Measurements from ENCODE around the gene RHBDF1.
"Not testable (repeated sequence)": the region's sequence is repeated elsewhere in the genome, so short reads cannot be mapped to it uniquely, and the experiment has no call there.

Gene RHBDF1

DNA sequence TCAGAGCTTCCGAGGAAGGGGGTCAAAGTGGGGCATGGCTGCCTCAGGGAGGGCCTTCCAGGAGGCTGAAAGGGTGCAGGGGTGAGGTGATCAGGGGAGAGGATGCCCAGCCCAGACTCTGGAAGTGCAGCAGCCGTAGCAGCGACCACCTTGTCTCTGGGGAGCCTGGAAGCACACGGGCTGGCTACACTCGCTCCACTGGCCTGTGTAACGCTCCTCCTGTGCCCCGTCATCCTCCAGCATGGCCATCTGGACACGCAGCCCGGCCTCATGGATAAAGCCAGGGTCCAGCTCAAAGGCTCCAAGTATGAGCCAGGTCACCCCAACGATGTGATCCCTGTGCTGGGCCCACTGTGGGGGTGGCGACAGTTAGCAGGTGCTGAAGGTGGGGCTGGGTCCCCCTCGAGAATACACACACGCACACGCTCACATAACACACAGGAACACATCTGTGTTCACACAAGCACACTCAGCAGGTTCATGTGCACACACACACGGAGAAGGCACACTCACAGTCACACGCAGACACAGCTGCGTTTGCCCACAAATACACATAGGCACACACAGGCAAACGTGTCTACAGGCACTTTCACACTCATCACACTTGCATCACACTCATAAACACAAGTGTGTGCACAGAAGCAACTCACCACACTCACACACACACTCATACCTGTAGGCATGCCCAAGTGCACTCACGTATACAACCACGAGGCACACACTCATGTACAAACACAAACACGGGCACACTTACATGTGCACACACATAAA, 38.4 kb downstream of the RHBDF1 start:
- DNase-seq = no peak

DNA sequence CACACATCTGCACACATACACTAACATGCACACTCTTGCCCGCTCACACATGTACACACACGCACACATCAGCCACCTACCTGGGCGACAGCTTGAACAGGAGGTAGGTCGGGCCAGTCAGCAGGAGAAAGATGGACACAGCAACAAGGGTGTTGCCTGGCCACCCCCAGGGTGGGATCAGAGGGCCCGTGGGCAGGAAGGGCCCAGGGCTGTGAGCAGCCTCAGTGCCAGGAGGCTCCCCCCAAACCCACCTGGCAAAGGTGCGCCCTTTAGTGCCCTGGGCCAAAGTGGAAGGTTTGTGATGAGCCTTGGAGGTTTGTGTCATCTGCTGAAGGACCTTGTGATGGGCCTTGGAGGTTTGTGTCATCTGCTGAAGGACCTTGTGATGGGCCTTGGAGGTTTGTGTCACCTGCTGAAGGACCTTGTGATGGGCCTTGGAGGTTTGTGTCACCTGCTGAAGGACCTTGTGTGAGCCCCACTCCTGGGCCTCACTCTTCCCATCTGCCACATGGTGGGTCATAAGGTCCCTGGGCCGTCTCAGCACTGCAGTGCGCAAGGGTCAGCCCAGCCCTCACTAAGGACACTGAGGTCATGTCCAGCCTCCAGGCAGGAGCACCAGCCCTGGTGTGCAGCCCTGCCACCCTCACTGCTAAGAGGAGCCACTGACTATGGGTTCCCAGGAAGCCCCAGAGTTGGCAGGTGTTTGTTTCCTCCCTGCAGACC, 39.1 kb downstream of the RHBDF1 start:
- DNase-seq = not testable (repeated sequence)

DNA sequence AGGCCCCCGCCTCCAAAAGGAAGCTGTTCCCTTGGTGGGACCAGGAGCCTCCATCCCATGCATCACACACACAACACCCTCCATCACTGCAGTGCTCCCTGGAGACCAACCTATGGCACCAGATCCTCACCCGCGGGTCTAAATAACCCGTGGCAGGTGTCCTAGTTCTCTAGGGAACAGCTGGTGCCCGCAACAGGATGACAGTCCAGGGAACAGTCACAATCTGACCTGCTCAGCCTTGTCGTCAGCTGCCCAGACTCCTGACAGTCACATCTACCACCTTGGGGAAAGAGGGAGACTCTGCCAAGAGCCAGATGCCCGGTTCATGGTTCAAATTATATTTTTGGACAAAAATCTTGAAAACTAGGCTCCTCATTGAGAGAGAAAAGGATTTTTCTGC, 41.8 kb downstream of the RHBDF1 start:
- DNase-seq = not testable (repeated sequence)

DNA sequence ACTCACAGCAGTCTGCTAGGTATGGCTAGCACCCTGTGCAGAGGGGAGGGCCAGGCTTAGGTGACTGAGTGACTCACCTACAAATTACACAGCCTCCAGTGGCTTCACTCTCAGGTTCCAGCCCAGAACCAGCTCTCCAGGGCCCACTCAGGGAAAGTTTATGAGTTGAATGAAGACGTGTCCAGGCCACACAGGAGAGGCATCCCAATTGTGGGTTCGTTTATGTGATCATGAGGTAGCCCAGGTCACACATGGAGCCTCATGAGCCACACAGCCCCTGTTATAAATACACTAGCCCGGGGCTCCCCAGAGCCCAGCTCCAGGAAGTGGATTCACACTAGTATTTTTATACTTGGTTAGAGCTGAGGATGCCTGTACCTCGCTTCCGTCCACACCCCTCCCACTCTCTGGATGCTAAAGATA, 46.5 kb downstream of the RHBDF1 start:
- not testable (repeated sequence) for DNase-seq

DNA sequence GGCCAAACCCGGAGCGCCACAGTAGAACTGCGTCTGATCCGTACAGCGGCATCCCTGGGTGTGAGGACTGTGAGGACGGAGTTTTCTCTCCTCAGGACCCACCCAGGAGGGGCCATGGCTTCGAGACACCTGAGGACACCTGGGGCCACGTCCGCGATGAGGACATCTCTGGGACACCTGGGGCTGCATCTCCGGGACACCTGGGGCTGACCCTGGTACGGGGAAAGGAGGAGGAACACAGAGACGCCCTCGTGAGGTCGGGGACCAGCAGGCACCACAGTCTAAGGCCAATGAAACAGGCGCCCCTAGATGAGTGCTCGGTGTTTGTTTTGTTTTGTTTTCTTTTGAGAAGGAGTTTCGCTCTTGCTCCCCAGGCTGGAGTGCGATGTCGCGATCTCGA, 48.3 kb downstream of the RHBDF1 start:
- not testable (repeated sequence) for DNase-seq

DNA sequence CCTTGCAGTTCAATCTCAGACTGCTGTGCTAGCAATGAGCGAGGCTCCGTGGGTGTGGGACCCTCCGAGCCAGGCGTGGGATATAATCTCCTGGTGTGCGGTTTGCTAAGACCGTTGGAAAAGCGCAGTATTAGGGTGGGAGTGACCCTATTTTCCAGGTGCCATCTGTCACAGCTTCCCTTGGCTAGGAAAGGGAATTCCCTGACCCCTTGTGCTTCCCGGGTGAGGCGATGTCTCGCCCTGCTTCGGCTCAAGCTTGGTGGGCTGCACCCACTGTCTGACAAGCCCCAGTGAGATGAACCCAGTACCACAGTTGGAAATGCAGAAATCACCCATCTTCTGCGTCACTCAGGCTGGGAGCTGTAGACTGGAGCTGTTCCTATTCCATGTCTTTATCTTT, 51.5 kb downstream of the RHBDF1 start:
- not testable (repeated sequence) for DNase-seq

DNA sequence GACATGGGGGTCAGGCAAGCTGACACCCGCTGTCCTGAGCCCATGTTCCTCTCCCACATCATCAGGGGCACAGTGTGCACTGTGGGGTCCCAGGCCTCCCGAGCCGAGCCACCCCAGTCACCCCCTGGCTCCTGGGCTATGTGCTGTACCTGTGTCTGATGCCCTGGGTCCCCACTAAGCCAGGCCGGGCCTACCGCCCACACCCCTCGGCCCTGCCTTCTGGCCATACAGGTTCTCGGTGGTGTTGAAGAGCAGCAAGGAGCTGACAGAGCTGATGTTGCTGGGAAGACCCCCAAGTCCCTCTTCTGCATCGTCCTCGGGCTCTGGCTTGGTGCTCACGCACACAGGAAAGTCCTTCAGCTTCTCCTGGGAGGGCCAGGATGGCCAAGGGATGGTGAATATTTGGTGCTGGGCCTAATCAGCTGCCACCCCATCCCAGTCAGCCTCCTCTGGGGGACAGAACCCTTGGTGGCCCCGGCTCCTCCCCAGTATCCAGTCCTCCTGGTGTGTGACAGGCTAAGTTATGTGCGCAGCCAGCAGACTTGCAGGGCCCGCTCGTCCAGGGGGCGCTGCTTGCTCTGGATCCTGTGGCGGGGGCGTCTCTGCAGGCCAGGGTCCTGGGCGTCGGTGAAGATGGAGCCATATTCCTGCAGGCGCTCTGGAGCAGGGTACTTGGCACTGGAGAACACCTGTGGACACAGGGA, 55.2 kb downstream of the RHBDF1 start:
- DNase-seq = not testable (repeated sequence)

DNA sequence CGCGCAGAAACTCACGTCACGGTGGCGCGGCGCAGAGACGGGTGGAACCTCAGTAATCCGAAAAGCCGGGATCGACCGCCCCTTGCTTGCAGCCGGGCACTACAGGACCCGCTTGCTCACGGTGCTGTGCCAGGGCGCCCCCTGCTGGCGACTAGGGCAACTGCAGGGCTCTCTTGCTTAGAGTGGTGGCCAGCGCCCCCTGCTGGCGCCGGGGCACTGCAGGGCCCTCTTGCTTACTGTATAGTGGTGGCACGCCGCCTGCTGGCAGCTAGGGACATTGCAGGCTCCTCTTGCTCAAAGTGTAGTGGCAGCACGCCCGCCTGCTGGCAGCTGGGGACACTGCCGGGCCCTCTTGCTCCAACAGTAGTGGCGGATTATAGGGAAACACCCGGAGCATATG, 61.7 kb downstream of the RHBDF1 start:
- DNase-seq = not testable (repeated sequence)

DNA sequence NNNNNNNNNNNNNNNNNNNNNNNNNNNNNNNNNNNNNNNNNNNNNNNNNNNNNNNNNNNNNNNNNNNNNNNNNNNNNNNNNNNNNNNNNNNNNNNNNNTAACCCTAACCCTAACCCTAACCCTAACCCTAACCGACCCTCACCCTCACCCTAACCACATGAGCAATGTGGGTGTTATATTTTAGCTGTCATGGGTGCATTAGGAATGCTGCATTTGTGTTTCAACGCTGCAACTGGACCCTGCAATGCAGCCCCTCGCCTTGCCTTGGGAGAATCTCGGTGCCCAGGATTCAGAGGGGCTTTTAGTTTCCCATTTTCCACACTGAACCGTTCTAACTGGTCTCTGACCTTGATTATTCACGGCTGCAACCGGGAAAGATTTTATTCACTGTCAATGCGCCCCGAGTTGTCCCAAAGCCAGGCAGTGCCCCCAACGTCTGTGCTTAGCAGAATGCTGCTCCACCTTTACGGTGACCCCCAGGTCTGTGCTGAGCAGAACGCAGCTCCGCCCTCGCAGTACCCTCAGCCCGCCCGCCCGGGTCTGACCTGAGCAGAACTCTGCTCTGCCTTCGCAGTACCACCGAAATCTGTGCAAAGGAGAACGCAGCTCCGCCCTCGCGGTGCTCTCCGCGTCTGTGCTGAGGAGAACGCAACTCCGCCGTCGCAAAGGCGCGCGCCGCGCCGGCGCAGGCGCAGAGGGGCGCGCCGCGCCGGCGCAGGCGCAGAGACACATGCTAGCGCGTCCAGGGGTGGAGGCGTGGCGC, 62.3 kb downstream of the RHBDF1 start:
- no peak for DNase-seq

Data from NCI-H1092 (cell line).